SKM-1 treated with dmso at 0.1 percent for 144 hours (cell line): ENCODE data around the gene CWH43.
"Not testable (repeated sequence)": the region's sequence is repeated elsewhere in the genome, so short reads cannot be mapped to it uniquely, and the experiment has no call there.

ENCODE experiments used
- DNase-seq: peaks from one replicate; lab custom pipeline; 2025; ENCODE audit not compliant: unreplicated experiment; lab: John Stamatoyannopoulos, UW

CWH43 gene

GRCh38 chr4:49096215-49096614, 110.1 kb downstream of the CWH43 start:
- not testable (repeated sequence) for DNase-seq

GRCh38 chr4:49096627-49097026, 110.6 kb downstream of the CWH43 start:
- DNase-seq = not testable (repeated sequence)

- DNase-seq = not testable (repeated sequence)
Observed at GRCh38 chr4:49097071-49097470, 111.0 kb downstream of the CWH43 start.

- DNase-seq = not testable (repeated sequence)
Observed at GRCh38 chr4:49097505-49097904, 111.4 kb downstream of the CWH43 start.

- DNase-seq = not testable (repeated sequence)
Observed at GRCh38 chr4:49098034-49098759, 112.1 kb downstream of the CWH43 start.

- not testable (repeated sequence) for DNase-seq
Observed at GRCh38 chr4:49099831-49100444, 113.9 kb downstream of the CWH43 start.

- DNase-seq = not testable (repeated sequence)
Observed at GRCh38 chr4:49102344-49102898, 116.3 kb downstream of the CWH43 start.

GRCh38 chr4:49103436-49104136, 117.5 kb downstream of the CWH43 start:
- not testable (repeated sequence) for DNase-seq

- DNase-seq = not testable (repeated sequence)
Observed at GRCh38 chr4:49104231-49104930, 118.3 kb downstream of the CWH43 start.

GRCh38 chr4:49105248-49105904, 119.3 kb downstream of the CWH43 start:
- not testable (repeated sequence) for DNase-seq

GRCh38 chr4:49107262-49107661, 121.2 kb downstream of the CWH43 start:
- DNase-seq = not testable (repeated sequence)

GRCh38 chr4:49108183-49108978, 122.3 kb downstream of the CWH43 start:
- DNase-seq = not testable (repeated sequence)

- DNase-seq = not testable (repeated sequence)
Observed at GRCh38 chr4:49109567-49110166, 123.6 kb downstream of the CWH43 start.

- not testable (repeated sequence) for DNase-seq
Observed at GRCh38 chr4:49110579-49110978, 124.5 kb downstream of the CWH43 start.
